ENCODE results near the gene PHACTR3.
A peak's percentile ranks its signal among the peaks of the same experiment; 100 is the strongest.

Gene PHACTR3

DNA sequence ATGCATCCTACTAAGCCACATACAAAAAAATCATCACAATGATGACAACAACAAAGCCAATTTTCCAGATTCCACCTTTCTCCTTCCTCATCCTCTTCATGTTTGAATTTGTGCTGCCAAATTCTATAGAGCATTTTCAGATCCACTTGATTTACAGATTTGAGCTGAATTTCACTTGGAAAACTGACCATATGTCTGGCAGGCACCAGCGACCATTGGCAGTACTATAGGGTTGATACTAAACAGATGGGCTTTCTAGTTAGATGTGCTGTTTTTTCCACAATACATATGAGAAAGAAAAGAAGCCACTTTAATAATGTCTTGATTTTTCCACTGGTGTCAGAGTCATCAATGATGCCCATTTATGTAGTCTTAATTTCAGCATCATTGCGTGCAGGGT is 127.0 kb downstream of the PHACTR3 start:
- DNase-seq (ENCODE audit: low spot score), result no peak

GRCh38 chr20:59733351-59733750 is 129.0 kb downstream of the PHACTR3 start:
- no peak for DNase-seq (ENCODE audit: low spot score)

- DNase-seq (ENCODE audit: low spot score), result no peak
Observed at GRCh38 chr20:59735486-59735885, 131.1 kb downstream of the PHACTR3 start.

- DNase-seq (ENCODE audit: low spot score), result peak; percentile 60
Observed at GRCh38 chr20:59735917-59736316, 131.6 kb downstream of the PHACTR3 start.

DNA sequence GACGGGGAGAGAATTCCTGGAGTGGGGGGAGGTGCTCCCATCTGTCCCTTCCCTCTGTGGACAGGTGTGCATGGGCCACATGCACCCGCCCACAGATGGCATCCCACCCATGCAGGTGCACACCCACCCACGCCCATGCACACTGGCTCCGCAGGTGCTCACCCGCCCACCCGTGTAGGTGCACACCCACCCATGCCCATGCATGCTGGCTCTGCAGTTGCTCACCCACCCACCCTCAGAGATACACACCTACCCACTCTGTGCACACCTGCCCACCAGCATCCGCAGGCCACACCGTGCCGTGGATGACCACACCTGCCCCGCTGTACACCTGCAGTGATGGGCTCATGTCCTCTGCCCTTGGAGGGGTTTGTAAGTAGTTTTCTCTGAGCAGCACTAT is 132.0 kb downstream of the PHACTR3 start:
- no peak for DNase-seq (ENCODE audit: low spot score)

GRCh38 chr20:59737073-59737666 is 132.8 kb downstream of the PHACTR3 start:
- no peak for DNase-seq (ENCODE audit: low spot score)

DNA sequence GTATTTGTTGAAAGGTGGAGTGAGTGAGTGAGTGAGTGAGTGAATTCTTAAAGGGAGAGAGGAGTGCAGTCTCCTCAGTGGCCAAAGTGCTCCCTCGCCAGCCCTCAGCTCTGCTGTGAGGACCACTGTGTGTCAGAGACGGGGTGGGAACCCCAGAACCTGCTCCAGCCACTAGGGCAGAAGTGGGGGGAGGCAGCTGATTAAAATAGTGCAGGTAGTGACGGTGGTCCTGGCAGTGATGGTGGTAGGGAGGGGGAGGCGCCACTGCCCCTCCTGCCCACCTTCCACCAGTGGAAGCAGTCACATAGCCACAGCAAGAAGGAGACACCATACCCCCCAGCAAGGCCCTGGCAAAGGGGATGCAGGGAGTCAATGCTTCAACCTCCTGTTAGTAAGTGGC is 133.5 kb downstream of the PHACTR3 start:
- DNase-seq (ENCODE audit: low spot score), result no peak

- DNase-seq (ENCODE audit: low spot score), result no peak
Observed at GRCh38 chr20:59738851-59739250, 134.5 kb downstream of the PHACTR3 start.

GRCh38 chr20:59740621-59741020 is 136.3 kb downstream of the PHACTR3 start:
- DNase-seq (ENCODE audit: low spot score), result no peak

DNA sequence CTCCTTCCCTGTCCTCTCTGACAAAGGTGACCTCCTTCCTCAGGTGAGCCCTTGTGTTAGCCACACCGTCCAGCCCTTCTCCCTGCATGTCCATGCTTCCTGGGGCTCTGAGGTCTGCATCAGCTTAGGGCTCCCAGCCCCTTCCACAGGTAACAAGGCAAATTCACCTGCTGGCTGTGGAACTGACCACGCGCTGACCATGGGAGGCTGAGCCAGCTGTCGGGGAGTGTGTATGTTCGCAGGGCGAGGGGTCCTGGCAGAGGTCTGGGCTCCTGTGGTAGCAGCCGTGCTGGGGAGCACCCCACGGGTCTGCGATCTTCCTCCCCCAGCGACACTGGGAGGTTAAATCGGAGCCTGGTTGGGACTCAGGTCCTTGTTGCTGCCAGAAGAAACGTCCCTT is 136.7 kb downstream of the PHACTR3 start:
- DNase-seq (ENCODE audit: low spot score), result no peak

DNA sequence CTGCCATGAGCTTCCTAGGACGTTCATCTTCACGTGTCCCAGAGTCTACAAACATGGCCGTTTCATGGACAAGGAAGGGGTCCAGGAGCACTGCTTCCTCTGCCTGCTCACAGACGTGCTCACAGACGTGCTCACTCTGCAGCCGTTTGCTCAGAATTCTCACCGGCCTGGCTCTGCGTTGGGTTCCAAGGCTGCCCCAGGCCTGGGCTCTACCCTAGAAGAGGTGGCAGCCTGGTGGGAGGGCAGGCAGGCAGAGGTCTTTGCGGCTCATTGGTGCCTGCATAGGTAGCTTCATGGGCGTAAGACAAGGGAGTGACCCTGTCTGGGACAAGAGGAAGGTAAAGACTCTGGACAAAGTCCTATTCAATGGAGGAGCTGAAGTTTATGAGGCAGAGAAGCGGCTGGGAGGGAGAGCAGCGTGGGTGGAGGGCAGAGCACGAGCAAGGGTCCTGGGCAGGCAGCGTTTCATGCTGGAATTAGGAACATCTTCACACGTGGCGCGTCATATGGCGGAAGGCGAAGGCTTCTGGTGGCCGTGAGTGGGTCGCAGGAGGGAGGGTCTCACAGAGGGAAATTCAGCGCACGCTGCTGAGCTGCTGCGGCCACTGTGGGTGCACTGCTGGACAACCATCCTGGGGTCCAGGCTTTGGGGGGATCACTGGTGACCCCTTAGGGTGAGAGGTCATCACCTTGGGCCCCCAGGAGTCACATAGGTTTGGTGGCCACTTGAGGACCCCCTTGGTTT is 138.2 kb downstream of the PHACTR3 start:
- DNase-seq (ENCODE audit: low spot score), result no peak

- DNase-seq (ENCODE audit: low spot score), result no peak
Observed at GRCh38 chr20:59743308-59743707, 139.0 kb downstream of the PHACTR3 start.

DNA sequence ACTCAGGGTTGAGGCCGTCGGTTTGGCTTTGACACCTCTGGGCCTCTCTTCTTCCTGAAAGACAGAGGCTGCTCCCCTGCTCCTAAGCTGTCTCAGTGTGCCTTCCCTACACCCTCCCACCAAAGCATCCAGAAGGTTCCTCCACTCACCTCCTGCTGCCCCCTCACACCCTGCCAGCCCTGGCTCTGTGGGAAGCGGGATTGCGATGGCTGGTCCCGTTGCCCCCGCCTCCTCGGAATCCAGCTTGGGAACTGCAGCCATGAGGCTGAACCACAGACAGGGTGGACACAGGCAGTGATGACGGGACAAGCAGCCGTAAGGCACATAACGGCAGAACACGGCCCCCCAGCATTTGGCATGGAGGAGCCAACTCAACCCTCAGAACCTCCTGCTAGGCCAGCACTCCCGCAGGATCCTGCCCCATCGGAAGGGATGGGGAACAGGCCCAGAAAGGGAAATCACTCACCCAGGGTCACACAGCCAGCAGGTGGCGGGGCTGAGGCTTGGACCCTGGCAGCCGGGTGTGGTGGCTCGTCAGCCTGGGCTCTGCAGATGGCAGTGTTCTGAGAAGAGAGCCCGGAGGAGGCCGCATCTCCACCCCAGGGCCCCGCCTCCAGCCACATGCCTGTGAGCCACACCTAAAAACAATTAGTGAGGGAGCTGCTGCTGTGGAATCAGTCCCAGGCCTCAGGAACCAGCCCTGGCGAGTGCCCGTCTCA is 139.6 kb downstream of the PHACTR3 start:
- DNase-seq (ENCODE audit: low spot score), result no peak

DNA sequence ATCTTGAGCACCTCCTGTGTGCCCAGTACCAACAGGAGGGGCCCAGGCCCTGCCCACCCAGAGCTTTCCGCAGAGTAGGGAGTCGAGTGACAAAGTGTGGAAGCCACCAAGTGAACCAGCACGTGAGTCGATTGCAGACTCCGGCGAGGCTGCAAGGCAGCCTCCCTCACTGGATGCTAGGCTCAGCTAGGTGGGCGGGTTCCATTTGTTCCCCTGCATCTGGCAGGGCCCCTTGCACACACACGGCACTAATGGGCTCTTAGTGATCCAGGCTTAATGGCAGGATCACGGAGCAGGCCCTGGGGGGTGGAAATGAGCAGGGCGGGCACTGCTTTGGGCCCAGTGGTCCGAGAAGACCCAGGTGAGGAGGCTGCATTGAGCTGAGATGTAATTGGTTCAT is 140.4 kb downstream of the PHACTR3 start:
- DNase-seq (ENCODE audit: low spot score), result no peak

DNA sequence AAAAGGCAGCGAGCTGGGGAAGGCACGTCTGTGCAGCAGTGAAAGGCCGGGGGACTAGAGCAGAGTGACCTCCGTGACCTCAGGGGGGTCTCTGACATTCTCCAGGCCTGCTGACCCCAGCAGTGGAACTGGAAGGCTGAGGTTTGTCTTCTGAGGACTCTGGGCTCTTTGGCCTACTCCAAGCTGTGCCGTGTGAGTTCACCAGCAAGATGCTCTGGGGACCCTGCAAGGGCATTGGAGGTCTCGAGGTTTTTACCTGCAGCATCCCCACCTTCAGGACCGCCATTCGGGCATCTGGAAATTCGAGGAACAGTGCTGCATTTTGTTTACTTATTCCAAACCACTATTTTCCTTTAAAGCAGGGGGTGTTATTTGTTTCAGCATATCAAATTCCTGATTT is 140.9 kb downstream of the PHACTR3 start:
- DNase-seq (ENCODE audit: low spot score), result no peak

DNA sequence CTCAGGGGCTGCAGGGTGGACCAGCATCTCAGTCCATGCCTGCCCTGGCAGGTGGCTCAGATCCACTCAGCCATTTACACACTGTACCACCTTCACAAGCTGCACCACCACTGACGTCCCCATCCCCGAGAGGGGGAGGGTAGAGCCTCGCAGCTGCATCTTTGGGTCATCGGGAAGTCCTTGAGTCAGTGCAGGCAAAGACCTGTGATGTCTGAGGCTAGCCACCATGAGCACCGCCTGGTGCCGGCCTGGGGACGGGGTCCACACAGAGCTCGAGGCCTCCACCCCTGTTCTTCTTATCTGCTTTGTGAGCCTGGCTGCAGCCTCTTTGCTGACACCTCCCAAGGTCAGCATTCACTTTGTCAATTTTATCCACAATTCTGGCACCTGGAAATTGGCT is 141.4 kb downstream of the PHACTR3 start:
- no peak for DNase-seq (ENCODE audit: low spot score)

- DNase-seq (ENCODE audit: low spot score), result no peak
Observed at GRCh38 chr20:59746155-59746554, 141.8 kb downstream of the PHACTR3 start.

- no peak for DNase-seq (ENCODE audit: low spot score)
Observed at GRCh38 chr20:59747671-59748515, 143.6 kb downstream of the PHACTR3 start.

DNA sequence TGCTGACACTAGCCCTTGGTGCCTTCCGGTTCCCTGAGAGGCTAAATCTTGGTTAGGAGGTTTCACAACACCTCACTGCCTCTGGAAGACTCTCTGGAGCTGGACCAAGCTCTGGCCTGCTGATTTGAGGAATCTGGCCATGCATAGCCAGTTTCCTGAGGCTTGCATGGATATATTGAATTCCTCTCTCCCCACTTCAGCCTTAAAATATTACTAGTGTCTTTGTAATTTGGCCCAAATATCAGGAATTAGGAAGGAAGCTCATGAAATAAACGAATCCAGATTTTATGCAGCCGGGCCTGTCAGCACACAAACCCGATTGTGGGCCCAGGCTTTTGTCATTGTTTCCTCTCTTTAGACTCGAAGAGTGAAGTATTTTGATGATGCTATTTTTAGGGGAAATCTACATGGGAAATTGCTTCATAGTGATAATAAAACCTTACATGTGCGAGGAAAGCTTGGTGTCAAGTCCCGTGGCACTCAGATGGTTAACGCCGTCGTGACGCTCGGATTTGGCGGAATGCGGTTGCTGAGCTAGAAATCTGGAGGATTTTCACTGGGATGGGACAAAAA is 144.4 kb downstream of the PHACTR3 start:
- no peak for DNase-seq (ENCODE audit: low spot score)

GRCh38 chr20:59749301-59749700 is 145.0 kb downstream of the PHACTR3 start:
- peak; percentile 48 for DNase-seq (ENCODE audit: low spot score)

- no peak for DNase-seq (ENCODE audit: low spot score)
Observed at GRCh38 chr20:59750209-59750840, 146.0 kb downstream of the PHACTR3 start.
